Glomerular visceral epithelial cell (primary cell): Measurements from ENCODE around the gene RANBP1.

Experiments used
- DNase-seq: peaks from one replicate; pipeline ENCODE4 v3.0.0-alpha.2; 2016; ENCODE audit errors: extremely low spot score

The RANBP1 gene

DNA sequence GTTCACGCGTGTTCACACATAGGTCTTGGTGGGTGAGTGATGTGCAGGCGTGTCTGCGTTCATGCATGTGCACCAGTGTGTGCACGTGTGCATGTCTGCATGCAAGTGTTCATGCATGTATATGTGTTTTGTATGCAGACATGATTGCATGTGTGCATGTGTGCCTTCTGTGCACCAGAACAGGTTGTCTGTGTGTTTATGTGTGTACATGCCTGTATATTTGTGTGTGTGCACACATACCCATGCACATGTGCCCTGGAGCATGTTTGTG is 20.6 kb downstream of the RANBP1 start:
- no peak for DNase-seq

DNA sequence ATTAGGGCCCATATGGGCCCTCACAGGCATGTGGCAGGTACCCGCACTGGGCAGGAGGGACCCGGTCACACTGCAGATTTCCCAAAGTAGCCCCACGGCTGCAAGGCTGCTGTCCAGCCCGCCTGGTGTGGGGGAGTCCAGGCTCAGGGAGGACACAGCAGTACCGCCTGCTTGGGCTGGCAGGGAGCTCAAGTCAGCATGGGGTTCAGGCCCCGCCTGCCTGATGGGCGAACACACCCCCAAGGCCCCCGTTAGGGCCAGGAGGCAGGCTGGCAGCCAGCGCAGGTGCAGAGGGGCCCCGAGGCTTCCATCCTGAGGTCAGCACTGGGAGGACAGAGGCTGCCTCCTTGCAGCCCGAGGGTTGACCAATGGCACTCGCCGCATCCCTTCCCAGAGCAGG is 21.2 kb downstream of the RANBP1 start:
- no peak for DNase-seq

DNA sequence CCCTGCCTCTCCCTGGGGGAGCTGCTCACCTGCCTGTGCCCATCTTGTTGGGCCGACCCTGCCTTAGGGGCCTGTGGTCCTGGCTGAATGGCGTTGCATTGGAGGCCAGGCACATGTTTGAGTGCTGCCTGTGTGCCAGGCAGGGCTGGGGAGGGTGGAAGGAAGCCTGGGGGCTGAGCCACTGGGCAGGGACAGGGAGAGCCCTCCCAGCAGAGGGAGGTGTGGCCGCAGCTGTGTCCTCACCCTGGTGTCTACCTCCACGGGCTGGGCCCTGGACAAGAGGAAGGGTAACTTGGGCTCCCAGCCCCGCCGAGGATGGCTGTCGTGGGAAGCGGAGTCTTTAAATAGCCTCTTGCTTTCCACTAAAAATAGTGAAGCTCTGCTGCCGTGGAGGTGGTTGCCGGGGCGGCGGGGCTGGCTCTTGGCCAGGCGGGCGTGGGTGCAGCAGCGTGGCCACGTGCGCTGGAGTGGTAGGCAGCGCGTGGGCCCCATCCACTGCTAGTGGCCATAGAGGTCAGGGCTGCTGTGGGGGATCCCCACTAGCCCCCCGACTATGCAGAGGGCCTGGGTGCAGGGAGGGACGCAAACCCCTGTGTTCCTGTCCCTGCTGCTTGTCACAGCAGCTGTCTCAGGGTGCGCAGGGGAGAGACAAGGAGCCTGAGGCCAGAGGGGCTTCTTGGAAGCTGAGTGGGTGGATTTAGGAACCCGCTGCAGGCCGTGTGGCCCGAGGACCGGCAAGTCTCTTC is 21.9 kb downstream of the RANBP1 start:
- no peak for DNase-seq

DNA sequence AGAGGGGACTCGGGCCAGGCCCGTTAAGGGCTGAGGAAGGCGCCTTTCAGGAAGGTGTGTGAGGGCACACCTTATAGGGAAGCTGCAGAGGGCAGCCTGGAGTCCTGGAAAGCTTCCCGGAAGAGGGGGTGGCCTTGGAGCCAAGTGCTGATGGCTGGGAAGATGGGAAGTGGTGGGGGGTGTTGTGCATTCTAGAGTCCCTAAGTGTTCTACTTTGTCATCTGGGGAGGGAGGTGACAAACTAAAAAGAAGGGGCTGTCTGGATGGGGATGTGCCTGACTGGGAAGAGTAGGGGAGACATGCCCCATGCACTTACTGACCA is 22.5 kb downstream of the RANBP1 start:
- no peak for DNase-seq

DNA sequence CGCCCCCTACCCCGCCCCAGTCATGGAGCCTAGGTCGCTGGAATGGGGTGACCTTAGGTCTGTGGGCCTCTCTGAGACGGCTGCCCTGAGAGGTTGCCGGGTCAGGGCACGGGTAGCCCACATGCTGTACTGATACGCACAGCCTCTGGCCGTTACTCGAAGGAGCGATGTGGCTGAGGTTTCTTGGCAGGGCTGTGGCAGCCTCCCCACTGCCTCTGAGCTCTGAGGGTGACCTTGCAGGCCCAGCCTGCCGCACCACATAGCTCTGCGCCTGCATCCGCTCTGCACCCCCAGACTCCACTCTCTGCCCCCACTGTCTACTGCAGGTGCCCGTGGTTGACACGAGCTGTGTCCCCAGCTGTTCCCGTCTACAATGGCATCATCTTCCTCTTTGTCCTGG is 23.0 kb downstream of the RANBP1 start:
- no peak for DNase-seq

DNA sequence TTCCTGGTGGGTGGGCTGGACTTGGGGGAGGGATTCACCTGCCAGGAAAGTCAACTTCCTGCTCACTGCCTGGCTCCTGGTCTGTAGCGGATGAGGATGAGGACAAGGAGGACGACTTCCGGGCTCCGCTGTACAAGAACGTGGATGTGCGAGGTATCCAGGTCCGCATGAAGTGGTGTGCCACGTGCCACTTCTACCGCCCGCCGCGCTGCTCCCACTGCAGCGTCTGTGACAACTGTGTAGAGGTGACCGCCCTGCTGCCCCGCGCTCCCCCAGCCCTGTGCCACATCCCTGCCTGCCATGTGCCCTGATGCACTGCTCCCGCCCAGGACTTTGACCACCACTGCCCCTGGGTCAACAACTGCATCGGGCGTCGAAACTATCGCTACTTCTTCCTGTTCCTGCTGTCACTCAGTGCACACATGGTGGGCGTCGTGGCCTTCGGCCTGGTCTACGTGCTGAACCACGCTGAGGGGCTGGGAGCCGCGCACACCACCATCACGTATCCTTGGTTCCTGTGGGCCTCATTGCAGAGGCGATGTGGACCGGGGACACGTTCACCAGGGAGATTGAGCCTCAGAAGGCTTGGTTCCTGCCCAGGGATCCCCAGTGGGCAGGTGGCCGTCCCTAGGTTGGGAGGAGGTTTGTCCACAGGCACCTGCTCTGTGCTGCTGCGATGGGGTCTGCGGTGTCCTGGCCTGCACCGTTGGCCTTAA is 23.6 kb downstream of the RANBP1 start:
- no peak for DNase-seq

DNA sequence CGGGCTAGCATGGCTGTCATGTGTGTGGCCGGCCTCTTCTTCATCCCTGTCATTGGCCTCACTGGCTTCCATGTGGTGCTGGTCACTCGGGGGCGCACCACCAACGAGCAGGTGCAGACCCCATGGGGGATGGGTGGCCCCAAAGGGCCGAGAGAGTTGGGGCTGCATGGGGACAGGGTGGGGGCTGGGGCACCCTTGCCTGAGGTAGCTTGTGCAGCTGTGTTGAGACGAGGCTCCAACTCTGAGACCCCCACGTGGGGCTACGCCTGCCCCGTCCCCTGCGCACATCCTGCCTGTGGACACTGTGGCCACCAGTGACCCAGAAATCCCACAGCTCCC is 24.2 kb downstream of the RANBP1 start:
- DNase-seq, result no peak

DNA sequence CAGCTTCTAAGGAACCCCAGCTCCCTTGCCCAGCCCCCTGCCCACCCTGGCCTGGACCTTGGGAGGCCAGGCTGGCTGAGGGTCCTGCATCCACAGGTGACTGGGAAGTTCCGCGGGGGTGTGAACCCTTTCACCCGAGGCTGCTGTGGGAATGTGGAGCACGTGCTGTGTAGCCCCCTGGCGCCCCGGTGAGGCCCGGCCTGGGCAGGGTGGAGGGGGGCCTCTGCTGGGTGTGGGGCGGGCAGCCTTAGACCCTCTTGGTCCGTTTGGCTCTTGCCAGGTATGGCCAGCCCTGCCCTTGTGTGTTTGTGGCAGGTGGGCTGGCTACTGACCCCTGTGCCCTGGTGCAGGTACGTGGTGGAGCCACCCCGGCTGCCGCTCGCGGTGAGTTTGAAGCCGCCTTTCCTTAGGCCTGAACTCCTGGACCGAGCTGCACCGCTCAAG is 24.6 kb downstream of the RANBP1 start:
- no peak for DNase-seq

DNA sequence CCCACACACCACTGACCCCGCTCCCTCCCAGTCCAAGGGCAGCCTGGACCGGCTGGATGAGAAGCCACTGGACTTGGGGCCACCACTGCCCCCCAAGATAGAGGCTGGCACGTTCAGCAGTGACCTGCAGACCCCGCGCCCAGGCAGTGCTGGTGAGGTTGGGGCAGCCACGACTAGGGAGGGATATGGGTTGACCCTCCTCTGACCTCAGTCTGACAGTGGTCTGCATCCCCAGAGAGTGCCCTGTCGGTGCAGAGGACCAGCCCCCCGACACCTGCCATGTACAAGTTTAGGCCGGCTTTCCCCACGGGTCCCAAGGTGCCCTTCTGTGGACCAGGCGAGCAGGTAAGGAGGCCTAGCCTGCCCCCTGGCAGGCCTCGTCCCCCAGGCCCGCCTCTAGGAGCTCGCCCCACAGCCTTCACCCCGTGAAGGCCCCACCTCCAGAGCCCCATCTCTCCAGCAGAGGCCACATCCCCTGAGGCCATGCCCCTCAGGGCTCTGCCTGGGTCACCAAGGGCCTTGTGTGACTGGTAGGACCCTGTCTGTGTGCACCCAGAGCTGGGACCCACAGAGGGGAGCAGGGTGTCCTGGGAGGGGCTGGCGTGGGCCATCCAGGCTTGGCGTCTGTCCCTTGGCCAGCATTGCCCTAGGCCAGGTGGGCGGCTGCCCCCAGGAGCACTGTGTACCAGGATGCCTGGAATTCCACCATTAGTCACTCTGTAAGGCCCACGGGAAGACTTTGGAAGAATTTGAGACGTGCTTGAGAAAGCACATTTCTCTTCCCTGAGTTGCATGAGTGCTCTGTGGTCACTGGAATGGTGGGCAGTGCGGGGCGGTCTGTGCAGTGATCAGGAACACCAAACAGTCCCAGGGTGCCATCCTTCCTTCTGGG is 25.5 kb downstream of the RANBP1 start:
- DNase-seq, result peak; percentile 85

DNA sequence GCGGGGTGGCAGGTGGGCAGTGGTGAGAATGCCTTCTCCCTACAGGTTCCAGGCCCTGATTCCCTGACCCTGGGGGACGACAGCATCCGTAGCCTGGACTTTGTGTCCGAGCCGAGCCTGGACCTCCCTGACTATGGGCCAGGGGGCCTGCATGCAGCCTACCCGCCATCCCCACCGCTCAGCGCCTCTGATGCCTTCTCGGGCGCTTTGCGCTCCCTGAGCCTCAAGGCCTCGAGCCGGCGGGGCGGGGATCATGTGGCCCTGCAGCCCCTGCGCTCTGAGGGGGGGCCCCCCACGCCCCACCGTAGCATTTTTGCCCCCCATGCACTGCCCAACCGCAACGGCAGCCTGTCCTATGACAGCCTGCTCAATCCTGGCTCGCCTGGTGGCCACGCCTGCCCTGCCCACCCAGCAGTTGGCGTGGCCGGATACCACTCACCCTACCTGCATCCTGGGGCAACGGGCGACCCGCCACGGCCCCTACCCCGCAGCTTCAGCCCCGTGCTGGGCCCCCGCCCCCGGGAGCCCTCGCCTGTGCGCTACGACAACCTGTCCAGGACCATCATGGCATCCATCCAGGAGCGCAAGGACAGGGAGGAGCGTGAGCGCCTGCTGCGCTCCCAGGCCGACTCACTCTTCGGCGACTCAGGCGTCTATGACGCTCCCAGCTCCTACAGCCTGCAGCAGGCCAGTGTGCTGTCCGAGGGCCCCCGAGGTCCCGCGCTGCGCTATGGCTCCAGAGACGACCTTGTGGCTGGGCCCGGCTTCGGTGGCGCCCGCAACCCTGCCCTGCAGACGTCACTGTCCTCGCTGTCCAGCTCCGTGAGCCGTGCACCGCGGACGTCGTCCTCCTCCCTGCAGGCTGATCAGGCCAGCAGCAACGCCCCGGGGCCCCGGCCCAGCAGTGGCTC is 27.1 kb downstream of the RANBP1 start:
- no peak for DNase-seq

DNA sequence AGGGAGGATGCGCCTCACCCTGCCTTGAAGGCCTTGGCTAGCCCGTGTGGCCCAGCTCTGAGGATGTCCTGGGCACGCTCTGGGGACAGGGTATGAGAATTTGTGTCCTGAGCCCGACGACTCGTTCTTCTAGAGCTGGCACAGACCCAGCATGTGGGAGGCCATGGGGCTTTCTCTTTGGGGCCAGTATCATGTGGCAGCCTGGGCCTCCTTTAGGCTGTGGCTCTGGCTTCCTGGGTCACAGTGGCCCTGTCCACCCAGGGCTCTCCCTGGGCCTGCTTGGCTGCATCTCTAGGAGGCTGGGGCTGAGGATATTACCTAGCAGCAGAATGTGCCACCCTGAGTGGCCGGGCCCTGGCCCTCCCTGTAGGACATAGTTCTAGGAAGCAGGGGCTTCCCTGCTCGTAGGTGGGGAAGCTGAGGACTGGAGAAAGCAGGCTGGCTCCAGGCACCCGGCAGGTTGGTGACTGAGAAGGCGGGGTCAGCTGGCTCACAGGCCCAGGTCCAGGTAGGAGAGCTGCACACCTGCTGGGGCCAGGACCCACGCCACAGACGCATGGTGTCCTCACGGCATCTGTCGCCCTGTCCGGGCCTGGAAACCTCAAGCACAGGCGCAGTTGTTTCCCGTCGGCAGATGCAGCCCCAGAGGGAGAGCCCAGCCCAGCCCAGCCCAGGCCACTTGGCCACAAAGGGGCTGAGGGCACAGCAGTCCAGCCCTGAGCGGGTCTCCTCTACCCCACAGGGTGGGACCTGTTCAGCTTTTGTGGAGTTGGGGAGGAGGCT is 28.2 kb downstream of the RANBP1 start:
- no peak for DNase-seq

DNA sequence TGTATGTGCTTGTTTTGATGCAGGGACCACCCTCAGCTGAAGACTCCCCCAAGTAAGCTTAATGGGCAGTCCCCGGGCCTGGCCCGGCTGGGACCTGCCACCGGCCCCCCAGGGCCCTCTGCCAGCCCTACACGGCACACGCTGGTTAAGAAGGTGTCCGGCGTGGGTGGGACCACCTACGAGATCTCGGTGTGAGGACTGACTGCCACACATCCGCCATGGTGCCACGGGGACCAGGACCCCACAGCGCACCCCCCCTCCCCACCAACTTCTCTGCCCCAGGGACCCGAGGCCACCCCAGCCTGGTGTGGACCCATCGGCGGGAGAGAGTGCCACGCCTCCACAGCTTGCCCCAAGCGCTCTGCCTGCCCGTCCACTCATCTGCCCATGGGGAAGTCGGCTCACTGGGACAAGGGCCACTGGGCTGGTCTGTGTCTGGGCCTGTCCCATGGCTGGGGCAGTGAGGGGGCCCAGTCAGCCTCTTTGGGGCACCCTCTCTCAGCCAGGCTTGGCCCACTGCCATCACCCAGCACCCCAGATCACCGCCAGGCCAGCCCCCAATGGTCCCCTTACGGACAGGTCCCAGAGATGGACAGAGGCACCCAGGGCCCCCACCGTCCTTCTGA is 29.4 kb downstream of the RANBP1 start:
- DNase-seq, result no peak

DNA sequence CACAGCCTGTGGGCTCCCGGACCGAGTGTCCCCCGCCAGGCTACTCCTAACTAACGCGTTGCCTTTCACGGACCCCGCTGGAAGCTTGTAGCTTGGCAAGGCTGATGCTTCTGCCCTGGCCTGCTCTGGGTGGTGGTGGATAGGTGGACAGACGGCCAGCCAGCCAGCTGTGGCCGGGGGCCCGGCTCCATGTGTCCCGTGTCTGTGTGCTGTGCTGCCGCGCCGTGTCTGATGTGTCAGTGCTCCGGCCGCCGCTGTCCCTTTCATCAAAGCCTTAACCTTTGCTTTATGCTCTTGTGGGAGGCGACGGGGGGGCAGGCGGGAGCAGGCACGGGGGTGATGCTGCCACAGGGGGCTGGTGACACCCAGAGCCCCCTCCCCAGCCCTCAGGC is 29.9 kb downstream of the RANBP1 start:
- no peak for DNase-seq

DNA sequence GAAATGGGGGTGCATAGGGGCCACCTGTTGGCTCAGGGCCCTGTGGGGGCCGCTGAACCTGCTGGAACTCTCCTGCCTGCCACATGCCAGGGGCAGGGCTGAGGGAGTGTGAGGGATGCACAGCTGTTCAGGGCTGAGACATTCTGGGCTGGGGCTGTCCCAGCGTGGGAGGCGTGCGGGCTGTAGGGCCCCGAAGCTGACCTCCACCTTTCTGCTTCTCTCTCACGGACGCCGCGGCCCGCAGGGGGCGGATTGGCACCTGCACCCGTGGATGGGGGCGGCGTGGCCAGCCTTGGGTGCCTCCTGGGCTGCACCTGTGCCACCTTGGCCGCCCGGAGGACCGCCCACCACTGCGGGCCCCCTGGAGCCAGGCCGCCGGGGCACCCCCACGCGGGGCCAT is 30.9 kb downstream of the RANBP1 start:
- no peak for DNase-seq

DNA sequence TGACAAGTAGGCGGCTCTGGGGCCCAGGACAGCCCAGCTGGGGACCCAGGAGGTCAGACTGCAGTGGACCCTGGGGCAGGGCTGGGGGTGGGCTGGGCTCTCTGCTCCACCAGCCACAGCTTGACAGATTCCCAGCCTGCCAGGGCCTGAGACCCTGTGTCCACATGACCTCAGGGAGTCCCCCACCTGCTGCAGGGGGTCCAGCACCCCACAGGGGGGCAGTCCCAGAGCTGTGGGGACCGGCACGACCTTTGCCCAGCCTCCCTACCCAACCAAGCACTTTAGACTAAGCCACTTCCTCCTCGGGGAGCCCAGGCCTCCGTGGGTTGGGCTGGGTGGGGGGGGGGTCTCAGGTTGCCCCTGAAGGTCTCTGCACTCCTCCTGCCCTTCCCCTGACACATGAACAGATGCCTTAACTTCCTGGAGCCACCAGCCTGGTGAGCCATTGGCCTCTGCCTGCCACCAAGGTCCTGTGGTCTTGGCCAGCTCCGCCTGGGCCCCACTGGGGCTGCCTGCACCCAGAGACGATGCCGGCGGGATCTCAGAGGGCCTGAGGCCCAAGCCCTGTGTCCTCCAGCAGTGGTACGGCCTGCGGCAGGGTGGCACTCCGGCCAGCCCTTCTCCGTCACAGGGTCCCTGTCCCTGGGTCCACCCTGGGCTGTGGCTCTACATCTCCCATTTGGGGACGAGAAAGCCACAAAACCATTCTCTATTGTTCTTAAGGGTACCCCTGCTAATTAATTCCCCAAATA is 31.5 kb downstream of the RANBP1 start:
- no peak for DNase-seq

DNA sequence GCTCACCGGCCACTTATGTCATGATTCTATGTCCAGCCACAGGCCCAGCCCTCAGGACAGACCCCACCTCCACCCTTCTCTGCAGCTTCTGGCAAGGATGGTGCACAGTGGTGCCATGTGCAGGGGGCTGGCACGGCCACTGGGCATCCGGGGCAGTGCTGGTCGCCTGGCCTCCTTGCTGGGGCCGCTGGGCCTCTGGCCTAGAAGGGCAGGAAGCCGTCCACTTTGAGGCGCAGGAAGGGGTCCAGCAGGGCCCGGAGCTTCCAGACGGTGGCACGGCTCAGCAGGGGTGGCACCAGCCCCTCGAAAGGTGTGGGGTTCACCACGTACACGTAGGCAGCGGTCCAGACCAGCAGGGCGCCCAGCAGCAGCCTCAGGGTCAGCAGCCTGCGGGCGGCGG is 32.5 kb downstream of the RANBP1 start:
- no peak for DNase-seq

DNA sequence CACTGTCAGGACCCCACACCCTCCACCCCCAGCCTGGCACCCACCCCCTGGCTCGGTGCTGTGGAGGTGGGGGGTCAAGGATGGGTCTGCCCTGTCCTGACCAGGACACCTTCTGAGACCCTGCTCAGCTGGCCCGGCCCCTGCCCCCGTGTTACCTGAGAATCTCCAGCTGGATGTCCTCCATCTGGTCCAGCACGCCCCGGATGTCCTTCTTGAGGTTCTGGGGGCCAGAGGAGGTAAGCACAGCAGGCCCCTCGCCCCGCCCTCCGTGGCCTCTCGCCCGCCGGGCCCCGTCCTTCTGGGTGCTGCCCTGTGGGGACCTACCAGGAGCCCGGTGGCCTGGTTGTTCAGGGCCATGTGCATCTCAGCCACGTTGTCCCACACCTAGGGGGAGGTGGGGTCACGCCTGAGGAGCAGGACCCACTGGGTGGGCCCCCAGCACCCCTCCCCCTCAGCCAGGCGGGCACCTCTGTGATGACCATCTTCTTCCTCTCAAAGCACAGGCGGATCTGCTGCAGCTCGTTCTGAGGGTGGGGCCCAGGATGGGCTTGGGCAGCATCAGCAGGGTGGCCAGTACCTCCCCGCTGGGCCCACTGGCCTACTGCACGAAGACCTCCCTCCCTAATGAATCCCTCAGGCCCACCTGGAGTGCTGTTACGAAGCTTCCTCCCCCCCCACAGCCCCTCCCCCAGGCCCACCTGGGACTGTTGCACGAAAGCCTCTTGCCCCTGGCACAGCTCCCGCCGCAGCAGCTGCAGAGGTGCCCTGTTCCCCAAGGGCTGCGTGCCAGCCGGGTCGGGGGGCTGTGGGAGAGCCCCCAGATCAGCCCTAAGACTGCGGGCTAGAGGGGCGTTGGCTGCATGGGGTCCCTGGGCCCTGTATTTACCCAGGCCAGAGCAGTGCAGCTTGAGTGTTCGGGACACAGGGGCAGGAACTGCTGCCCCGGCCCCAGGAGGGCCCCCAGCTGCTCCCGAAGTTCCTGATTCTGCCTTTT is 33.6 kb downstream of the RANBP1 start:
- DNase-seq, result no peak

DNA sequence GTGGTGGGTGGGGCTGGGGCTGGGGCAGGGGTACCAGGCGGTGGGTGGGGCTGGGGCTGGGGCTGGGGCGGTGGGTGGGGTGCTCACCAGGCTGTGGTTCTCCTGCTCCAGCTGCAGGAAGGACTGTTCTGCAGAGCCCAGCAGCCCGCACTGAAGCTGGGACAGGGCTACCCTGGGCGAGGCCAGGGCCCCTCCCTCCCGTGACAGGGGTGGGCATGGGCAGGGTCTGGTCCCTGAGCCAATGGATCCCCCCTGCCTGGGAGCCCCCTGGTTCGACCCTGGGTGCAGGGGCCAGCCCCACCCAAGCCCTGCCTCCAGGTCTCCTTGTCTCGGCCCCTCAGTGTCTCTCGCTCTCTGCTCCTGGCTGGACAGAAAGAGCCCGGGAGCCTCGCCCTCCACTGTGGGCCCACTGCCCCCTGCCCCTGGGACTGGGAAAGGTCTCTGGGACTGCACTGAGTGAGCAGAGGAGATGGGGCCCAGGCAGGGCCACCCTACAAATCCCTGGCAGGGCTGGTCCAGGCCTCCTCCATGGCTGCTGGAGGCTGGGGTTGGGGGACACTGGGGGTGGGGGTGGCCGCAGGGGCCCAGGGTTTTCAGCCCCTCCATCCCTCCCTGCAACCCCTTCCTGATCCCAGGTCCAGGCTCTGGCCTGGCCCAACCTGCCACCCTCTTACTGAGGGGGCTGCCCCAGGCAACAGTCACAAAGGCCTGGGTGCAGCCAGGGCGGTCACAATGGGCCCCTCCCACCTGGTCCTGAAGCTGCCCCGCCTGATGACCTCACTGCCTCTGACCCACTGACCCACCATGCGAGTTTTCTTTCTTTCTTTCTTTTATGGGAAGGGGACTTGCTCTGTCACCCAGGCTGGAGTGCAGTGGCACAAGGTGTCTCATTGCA is 34.7 kb downstream of the RANBP1 start, which contains the start of gene CCDC188:
CCDC188 (minus strand) TSS at position 675 of the 895 bp plus-strand sequence; CDS start at position 606, 69 bp downstream.
- DNase-seq, result no peak
